Measurements from ENCODE around the gene PLBD2.
A peak's percentile ranks its signal among the peaks of the same experiment; 100 is the strongest.

Gene PLBD2

DNA sequence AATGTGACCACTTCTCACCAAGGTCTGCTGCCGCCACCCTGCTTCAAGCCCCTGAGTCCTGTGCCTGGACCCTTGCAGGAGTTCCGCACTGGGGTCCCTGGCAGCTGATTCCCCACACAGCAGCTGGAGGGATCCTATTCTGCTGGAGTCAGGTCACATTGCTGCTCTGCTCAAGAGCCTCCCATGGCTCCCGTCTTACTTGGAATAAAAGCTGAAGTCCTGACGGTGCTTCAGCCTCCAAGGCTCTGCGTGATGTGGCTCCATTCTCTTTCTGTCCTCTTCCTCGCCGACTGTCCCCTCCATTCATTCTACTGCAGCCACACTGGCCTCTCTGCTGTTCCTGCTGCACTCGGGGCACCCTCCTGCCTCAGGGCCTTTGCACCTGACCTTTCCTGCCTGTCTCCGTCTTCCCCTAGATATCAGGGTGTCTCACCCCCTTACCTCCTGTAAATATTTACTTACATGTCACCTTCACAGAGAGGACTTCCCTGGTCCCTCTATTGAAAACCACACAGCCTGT lies 56.2 kb downstream of the PLBD2 start:
- DNase-seq: no peak

DNA sequence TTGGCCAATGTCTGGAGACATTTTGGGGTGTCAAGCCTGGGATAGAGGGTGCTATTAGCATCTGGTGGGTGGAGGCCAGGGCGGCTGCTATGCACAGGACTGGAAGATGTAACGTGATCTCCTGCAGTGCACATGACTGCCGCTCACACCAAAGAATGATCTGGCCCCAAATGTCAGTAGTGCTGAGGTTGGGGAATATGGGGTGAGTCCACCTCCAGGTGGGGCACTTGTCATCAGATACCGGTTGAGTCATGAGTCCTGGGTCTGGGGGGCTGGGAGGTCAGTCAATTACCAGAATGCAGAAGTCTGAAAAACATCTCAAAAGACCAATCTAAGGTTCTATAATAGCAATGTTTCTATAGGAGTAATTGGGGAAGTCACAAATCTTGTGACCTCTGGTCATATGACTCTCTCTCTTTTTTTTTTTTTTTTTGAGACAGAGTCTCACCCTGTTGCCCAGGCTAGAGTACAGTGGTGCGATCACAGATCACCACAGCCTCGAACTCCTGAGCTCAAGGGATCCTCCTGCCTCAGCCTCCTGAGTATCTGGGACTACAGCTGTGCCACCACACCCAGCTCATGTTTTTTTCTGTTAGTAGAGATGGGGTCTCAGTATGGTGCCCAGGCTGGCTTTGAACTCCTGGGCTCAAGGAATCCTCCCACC lies 57.8 kb downstream of the PLBD2 start:
- DNase-seq: no peak

DNA sequence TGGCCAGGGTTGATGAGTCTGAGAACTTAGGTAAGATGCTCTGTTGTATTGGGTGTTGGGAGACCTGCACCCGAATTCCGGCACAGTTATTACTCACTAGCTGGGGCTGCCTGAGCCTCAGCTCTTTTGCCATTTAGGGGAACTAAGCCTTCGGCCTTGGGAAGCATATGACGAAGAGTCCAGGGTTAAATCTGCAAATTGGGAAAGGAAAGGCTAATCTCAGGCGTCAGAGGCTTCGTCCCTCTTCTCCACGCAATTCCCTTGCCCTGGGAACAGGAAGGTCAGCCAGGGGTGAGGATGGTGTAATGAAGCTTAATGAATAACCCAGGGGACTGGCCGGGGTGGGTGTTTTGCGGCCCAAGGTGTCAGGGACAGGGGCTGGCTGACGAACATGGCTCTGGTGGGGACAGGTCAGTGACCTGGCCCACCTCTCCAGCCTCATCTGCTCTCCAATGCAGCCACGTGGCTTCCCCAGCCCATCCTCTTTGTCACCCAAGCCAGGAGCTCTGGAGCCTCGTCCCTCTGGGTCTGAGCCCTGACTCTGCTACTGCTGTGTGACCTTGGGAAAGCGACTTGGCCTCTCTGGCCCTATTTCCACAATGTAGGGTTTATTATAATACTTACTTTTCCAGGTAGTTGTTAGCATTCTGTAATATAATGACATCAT lies 60.0 kb downstream of the PLBD2 start:
- peak in 1 of 56 donors; percentile 2 for DNase-seq

DNA sequence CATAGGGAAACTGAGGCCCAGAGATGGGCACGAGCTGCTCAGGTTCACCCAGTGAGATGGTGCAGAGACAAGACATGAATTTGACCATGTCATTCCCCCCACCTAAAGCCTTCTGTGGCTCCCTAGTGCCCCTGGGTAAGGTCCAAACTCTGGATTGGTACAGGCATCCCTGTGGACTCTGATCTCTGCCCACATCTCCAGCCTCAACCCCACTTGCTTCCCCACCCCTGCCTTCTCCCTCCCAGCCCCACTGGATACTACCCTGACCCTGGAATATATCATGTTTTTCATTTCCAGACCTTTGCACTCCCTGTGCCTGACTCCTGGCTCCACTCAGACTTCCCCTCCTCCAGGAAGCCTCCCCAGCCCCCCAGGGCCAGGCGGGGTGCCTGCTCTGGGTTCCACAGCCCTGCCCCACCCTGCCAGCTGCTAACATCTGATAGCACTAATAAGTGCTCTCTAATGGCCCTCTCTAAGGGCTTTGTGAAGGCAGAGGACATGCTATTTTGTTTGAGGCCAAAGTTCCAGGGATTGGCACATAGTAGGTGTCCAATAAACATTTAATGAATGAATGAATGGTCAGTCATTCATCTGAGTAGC lies 62.7 kb downstream of the PLBD2 start:
- no peak for DNase-seq

DNA sequence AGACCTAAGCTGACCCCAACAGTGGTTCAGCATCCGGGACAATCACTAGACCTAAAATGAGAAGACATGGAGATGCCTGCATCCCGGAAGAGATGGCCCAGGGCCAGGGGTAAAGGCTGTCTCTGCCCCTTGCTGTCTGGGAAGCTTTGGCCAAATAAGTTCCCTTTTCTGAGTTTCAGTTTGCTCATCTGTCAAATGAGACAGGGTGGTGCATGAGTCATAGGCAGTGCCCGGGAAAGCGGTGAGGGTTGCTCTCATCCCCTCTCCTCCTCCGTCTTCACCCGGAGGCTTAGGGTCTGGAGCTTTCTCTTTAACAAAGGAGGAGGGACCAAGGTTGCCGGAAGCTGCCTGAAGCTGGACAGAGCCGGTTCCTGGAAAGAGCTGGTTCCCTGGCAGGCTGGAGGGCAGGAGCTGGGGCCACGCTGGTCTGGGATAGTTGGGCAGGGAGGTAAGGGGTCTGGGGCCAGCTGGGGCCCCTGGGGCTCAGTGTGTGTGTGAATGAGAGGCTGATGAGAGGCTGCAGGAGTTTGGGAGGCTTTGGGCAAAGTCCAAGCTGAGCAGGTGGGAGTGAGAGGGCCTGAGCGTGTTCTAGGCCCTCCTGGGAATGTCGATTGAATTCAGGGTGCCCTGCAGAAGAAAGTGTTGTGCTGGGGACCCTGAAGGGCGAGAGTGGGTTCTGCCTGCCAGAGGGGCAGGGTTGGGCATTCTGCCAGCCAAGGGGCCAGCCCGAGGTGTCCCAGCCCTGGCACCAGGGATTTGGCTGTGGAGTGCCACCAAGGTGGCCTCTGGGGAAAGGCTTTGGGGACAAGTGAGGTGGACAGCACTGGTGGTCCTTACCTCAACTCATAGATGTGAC lies 63.9 kb downstream of the PLBD2 start, which contains the start of gene SDSL:
SDSL (plus strand) TSS at position 351 of the 856 bp plus-strand sequence. CDS start 5,603 bp downstream, outside the sequence.
- peak in 41 of 56 donors; percentile 13 to 75 (median 44) for DNase-seq

DNA sequence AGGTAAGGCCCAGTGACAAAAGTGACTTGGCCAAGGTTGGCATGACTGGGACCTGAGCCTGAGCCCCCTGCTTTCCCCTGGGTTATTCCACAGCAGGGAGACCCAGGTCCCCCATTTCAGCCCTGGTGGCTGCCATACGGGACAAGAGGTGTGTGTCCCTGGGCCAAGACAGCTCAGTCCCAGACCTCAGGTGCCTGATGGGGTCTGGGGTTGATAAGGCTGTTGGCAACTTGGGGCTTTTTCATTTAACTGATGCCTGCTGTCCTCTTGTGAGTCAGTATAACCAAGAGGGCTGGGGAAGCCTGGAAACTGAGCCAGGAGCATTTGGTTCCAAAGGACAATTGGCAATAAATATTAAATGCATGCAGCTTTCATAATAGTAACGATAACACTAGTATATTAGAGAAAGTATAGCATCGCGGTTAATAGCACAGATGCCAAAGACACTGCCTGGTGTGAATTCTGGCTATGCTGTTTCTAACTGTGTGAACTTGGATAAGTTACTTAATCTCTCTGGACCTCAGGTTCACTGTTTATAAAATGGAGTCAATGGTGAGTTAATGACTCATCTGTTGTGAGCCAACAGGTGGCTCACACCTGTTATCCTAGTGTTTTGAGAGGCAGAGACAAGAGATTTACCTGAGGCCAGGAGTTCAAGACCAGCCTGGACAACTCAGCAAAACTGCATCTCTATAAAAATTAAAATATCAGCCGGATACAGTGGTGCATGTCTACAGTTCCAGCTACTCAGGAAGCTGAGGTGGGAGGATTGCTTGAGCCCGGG lies 64.7 kb downstream of the PLBD2 start:
- no peak for DNase-seq

DNA sequence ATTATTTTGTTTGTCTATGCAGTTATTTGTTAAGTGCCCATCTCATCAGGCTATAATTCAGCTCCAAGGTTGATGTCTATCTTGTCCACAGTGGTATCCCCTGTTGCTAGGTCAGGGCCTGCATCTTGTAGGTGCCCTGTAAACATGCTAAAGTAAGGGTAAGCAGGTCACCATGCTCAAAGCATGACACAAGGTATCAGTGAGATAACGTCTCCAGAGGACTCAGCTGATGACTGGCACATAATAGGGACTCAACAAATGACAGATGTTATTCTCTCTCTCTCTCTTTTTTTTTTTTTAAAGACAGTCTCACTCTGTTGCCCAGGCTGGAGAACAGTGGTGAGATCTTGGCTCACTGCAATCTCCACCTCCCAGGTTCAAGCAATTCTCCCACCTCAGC lies 66.1 kb downstream of the PLBD2 start:
- no peak for DNase-seq

DNA sequence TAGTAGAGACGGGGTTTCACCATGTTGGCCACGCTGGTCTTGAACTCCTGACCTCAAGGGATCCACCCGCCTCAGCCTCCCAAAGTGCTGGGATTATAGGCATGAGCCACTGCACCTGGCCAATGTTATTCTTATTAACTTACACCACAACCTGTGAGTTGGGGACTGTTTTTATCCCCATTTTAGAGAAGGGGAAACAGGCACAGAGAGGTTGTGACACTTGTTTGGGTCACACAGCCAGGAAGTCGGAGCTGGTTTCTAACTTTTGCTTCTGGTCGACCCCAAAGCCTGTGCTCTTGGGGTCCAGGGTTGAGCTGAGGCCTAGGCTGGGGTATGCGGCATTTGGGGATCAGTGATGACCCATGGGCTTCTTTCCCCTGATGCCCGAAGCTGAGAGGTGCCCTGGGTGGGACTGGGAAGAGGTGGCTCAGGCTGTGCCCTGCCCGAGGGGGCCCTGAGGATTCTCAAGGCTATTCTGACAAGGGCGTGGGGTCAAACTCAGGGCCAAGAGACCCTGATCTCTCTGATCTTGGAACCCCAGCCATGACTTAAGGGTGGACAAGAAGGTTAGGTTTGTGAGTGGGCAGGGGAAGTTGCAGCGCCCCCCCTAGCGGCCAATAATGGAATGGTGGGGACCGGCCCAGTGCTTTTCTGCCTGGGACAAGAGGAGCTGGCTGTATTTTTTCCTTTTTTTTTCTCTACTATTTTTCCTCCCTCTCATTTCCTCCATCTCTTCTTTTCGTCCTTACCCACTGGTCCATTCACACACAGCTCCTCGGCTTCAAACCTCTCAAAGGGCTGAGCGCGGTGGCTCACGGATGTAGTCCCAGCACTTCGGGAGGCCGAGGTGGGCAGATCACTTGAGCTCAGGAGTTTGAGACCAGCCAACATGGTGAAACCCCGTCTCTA lies 66.8 kb downstream of the PLBD2 start:
- DNase-seq: peak in 32 of 56 donors; percentile 5 to 75 (median 24)

DNA sequence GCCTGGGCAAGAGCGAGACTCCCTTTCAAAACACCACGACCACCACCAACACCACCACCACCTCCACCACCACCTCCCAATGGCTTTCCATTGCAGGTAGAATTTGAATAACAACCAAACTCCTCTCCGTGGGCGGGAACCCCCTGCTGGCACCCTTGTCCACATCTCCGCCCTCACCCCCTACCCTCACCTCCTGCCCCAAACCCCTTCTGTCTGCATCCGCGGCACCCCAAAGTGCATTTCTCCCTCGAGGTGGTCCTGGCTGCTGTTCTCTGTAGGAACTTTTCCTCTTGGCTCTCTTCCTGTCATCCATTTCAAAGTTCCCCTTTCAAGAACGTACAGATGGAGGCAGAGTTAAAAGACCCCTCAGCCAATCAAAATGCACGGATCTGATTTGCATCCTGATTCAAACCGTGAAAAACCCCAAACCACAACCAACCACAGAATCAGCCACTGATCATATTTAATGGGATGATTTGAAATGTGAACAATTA lies 67.6 kb downstream of the PLBD2 start:
- DNase-seq: no peak

DNA sequence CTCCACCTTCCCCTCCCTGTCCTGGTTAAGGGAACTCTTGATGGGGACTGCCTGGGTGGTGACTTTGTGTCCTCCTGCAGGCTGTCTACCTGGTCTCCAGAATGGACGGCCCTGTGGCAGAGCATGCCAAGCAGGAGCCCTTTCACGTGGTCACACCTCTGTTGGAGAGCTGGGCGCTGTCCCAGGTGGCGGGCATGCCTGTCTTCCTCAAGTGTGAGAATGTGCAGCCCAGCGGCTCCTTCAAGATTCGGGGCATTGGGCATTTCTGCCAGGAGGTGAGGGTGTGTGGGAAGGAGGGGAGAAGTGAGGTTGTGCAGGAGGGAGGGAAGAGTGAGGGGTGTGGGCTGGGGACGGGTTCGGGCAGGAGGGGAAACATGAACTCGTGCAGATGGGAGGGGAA lies 69.5 kb downstream of the PLBD2 start:
- DNase-seq: no peak

DNA sequence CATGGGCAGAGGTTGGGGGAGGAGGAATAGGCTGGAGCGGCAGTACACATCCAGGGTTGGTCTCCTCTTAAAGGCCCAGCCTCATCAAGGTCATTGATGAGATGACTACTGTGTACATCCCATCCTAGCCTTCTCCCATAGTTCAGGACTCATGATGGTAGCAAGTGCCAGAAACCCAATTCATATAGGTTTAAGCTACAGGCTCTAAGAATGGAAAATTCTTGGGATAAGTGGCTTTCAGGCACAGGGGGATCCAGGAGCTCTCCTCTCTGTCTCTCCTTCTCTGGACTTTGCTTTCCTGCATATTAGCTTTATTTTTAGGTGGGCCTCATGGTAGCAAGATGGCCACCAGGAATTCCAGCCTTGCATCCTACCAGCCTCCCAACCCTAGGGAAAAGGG lies 70.1 kb downstream of the PLBD2 start:
- DNase-seq: no peak

DNA sequence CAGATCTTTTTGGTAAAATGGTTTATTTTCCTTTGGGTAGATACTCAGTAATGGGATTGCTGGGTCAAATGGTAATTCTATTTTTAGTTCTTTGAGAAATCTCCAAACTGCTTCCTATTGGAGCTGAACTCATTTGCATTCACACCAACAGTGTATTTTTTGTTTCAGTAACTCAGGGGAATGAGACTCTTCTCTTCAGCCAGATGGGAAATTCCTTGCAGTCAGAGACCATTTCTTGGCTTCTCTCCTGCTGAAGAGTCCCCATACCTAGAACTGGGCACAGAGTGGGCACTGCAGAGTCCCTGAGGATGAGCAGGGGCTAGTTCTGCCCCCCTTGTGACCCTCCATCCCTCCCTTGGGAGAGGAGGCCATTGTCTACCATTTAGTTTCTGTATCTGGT lies 74.6 kb downstream of the PLBD2 start:
- no peak for DNase-seq

DNA sequence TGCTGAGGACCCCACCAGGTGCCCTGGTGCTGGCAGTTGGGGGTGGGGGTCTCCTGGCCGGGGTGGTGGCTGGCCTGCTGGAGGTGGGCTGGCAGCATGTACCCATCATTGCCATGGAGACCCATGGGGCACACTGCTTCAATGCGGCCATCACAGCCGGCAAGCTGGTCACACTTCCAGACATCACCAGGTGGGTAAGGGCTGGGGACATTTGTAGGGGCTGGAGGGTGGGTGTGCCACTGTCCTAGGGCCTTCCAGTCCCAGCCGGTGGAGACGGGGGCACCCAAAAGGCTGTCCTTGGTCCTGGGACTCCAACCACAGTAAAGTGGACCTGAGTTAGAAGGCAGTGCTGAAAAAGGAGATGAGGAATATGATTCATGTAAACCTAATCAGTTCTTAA lies 77.0 kb downstream of the PLBD2 start:
- no peak for DNase-seq

DNA sequence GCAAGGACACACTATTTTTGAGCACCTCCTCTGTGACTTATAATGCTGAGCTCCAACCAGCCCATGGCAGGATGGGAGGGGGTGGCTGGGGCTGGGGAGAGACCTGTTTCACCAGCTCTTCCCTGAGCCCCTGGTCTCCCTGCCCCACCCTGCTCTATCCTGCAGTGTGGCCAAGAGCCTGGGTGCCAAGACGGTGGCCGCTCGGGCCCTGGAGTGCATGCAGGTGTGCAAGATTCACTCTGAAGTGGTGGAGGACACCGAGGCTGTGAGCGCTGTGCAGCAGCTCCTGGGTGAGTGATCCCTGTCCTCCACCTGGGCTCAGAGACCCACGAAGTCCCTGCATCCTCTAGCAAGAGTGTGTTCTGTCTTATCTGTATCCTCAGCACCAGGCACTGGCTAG lies 78.2 kb downstream of the PLBD2 start:
- DNase-seq: no peak

DNA sequence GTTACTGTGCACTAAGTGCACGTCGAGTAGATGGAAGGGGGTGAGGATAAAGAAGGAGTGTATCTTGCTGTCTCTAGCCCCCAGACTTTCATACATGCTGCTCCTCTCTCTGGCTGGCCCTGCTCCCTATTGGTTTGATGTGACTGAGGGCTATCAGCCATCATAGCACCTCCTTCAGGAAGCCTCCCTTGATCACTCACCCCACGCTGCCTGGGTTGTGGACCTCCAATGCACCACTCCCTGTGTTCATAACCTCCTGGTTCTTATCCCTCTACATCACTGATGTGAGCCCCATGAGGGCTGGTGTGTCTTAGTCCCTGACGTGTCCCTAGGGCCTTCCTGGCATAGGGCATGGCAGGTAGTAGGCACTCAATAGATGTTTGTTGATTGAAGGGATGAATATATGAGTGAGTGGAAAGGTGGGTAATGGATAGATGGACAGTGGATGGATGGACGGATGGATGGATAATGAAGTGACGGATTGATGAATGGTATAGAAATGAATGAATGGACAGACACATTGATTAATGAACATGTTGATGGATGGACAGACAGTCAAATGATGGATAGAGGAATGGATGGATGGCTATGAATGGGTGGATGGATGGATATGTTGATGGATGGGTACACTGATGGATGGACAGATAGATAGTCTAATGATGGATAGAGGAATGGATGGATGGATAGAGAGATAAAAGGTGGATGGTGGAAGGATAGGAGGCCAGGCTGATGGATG lies 78.8 kb downstream of the PLBD2 start:
- DNase-seq: no peak

DNA sequence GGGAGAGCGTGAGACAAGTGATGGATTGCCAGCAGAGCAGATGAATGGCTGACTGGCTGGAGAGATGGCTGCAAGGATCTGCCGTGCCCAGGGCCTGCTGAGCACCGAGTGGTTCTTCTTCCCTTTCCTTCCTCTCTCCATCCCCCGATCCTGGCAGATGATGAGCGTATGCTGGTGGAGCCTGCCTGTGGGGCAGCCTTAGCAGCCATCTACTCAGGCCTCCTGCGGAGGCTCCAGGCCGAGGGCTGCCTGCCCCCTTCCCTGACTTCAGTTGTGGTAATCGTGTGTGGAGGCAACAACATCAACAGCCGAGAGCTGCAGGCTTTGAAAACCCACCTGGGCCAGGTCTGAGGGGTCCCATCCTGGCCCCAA lies 79.3 kb downstream of the PLBD2 start:
- no peak for DNase-seq

DNA sequence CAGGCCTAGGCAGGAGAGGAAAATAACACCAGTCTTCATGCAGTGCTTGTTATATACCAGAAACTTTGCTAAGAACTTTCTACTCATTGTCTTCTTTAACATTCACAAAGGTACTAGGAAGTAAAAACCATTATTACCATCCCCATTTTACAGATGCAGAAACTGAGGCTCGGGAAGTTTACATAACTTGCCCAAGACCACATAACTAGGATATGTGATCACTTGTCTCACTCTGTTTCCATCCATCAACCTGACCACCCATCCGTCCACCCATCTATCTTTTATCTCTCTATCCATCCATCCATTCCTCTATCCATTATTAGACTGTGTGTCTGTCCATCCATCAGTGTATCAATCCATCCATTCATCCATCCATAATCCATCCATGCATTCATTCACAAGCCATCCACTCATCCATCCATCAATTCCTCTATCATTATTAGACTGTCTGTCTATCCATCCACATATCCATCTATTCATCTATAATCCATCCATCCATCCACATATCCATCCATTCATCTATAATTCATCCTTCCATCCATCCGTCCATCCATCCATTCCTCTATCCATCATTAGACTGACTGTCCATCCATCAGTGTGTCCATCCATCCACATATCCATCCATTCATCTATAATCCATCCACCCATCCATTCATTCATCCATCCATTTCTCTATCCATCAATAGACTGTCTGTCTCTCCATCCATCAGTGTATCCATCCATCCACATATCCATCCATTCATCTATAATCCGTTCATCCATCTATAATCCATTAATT lies 80.3 kb downstream of the PLBD2 start:
- no peak for DNase-seq

DNA sequence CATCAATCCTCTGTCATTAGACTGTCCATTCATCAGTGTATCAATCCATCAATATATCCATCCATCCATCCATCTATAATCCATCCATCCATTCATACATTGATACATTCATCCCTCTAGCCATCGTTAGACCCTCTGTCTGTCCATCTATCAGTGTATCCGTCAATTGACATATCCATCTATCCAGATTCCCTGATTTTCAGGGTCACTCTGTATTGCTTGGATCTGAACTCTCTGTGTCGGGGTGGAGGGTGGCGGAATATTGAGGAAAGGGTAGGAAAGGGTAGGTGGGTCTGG lies 80.9 kb downstream of the PLBD2 start:
- no peak for DNase-seq
